Activated CD4-positive, alpha-beta memory T cell treated with anti-CD3 and anti-CD28 coated beads for 36 hours (primary cell): Measurements from ENCODE around the gene SOWAHA. TPM values are rescaled to one million over a fixed set of nuclear protein-coding genes. Genes with fewer than 3 reads are reported as not detected.

Source experiments
- CTCF ChIA-PET: fragments of 350-600 bp; sonication (Branson Sonifier 250); formaldehyde crosslinking; loops from one replicate; lab custom pipeline; 2021; ENCODE audit warnings: antibody characterized with exemption, inconsistent platforms; lab: Charles Lee
- POLR2A ChIA-PET: fragments of 350-600 bp; sonication (Branson Sonifier 250); formaldehyde crosslinking; loops from one replicate; lab custom pipeline; 2021; ENCODE audit warnings: antibody characterized with exemption; lab: Charles Lee
- DNase-seq: peaks from one replicate; pipeline ENCODE4 v3.0.0-alpha.2; 2020
- H3K27ac Mint-ChIP-seq: one replicate; pipeline ENCODE4 v1.8.0; 2021; ENCODE audit warnings: mixed read lengths
- H3K27me3 Mint-ChIP-seq: one replicate; pipeline ENCODE4 v1.8.0; 2021; ENCODE audit warnings: mixed read lengths
- H3K36me3 Mint-ChIP-seq: one replicate; pipeline ENCODE4 v1.8.0; 2021; ENCODE audit warnings: mixed read lengths
- H3K4me1 Mint-ChIP-seq: one replicate; pipeline ENCODE4 v1.8.0; 2021; ENCODE audit warnings: low read depth, mixed read lengths
- H3K4me3 Mint-ChIP-seq: one replicate; pipeline ENCODE4 v1.8.0; 2021; ENCODE audit warnings: mild to moderate bottlenecking, mixed read lengths
- H3K9me3 Mint-ChIP-seq: one replicate; pipeline ENCODE4 v1.8.0; 2021; ENCODE audit warnings: mixed read lengths
- intact Hi-C: fragments of 100-400 bp; cut with micrococcal nuclease; formaldehyde crosslinking; loops from one replicate; pipeline ENCODE4 v1.15.1; 2023
- total RNA-seq, 2 experiments: library from RNA; stranded (reverse); gene quantifications; one replicate each; pipeline ENCODE4 v1.2.3, GENCODE V29; 2021

The SOWAHA gene
- total RNA-seq = not detected

- CTCF ChIA-PET = interaction anchor here (2.2 kb wide), 1 partner anchor 11 kb away, joined by 4 read pairs; no protein-coding TSS in a partner anchor
- H3K27ac Mint-ChIP-seq = no peak within 1 kb of the TSS
- peaks cover 34% of the 10 kb centered on the region for H3K27me3 Mint-ChIP-seq
- peak within 1 kb of the TSS; percentile 63 for H3K4me3 Mint-ChIP-seq
- DNase-seq = no peak
- POLR2A ChIA-PET = no interaction called here
- intact Hi-C loops = no loop called here
- peaks cover 2% of the 10 kb centered on the region for H3K36me3 Mint-ChIP-seq
- peaks cover 12% of the 10 kb centered on the region for H3K4me1 Mint-ChIP-seq
- H3K9me3 Mint-ChIP-seq = no peaks in the 10 kb centered on the region
Observed at GRCh38 chr5:132812781-132813598, at the start of gene SOWAHA. Gene SOWAHA (plus strand): TSS chr5:132813302. CDS start chr5:132813622, 320 bp downstream.

- Mint-ChIP-seq H3K4me1 (no peaks in the 10 kb centered on the region), H3K27me3 (no peaks in the 10 kb centered on the region), H3K4me3 (no peak overlapping the region), H3K27ac (no peak overlapping the region), H3K36me3 (peaks cover 9% of the 10 kb centered on the region), H3K9me3 (no peaks in the 10 kb centered on the region)
- ChIA-PET POLR2A (interaction anchor here (1.3 kb wide), 1 partner anchor 9 kb away, joined by 3 read pairs; no protein-coding TSS in a partner anchor), CTCF (no interaction called here)
- intact Hi-C loops = no loop called here
- DNase-seq = no peak
Observed at GRCh38 chr5:132764051-132764450, 49.1 kb upstream of the SOWAHA start.

GRCh38 chr5:132764671-132765238, 48.3 kb upstream of the SOWAHA start:
- no peaks in the 10 kb centered on the region for H3K9me3 Mint-ChIP-seq
- no peak overlapping the region for H3K4me3 Mint-ChIP-seq
- POLR2A ChIA-PET = no interaction called here
- no peak for DNase-seq
- no peaks in the 10 kb centered on the region for H3K27me3 Mint-ChIP-seq
- CTCF ChIA-PET = no interaction called here
- intact Hi-C loops = no loop called here
- peaks cover 9% of the 10 kb centered on the region for H3K36me3 Mint-ChIP-seq
- no peak overlapping the region for H3K27ac Mint-ChIP-seq
- H3K4me1 Mint-ChIP-seq = no peaks in the 10 kb centered on the region

GRCh38 chr5:132765311-132766019, 47.6 kb upstream of the SOWAHA start:
- Mint-ChIP-seq H3K27me3 (no peaks in the 10 kb centered on the region), H3K27ac (no peak overlapping the region), H3K9me3 (no peaks in the 10 kb centered on the region), H3K36me3 (peaks cover 9% of the 10 kb centered on the region), H3K4me3 (no peak overlapping the region), H3K4me1 (no peaks in the 10 kb centered on the region)
- intact Hi-C loops = no loop called here
- DNase-seq = no peak
- ChIA-PET CTCF (no interaction called here), POLR2A (no interaction called here)

GRCh38 chr5:132766020-132766805, 46.9 kb upstream of the SOWAHA start:
- H3K4me1 Mint-ChIP-seq = no peaks in the 10 kb centered on the region
- no peaks in the 10 kb centered on the region for H3K27me3 Mint-ChIP-seq
- peaks cover 9% of the 10 kb centered on the region for H3K36me3 Mint-ChIP-seq
- intact Hi-C loops = no loop called here
- no peak overlapping the region for H3K27ac Mint-ChIP-seq
- ChIA-PET CTCF (no interaction called here), POLR2A (no interaction called here)
- no peaks in the 10 kb centered on the region for H3K9me3 Mint-ChIP-seq
- H3K4me3 Mint-ChIP-seq = no peak overlapping the region
- no peak for DNase-seq

GRCh38 chr5:132766806-132767055, 46.4 kb upstream of the SOWAHA start:
- ChIA-PET POLR2A (interaction anchor here (0.5 kb wide), 1 partner anchor 287 kb away, joined by 3 read pairs; no protein-coding TSS in a partner anchor), CTCF (no interaction called here)
- H3K27me3 Mint-ChIP-seq = no peaks in the 10 kb centered on the region
- no peak overlapping the region for H3K4me3 Mint-ChIP-seq
- no peaks in the 10 kb centered on the region for H3K9me3 Mint-ChIP-seq
- H3K27ac Mint-ChIP-seq = no peak overlapping the region
- H3K4me1 Mint-ChIP-seq = no peaks in the 10 kb centered on the region
- no peak for DNase-seq
- H3K36me3 Mint-ChIP-seq = peaks cover 9% of the 10 kb centered on the region
- intact Hi-C loops = no loop called here

GRCh38 chr5:132767150-132767549, 46.0 kb upstream of the SOWAHA start:
- CTCF ChIA-PET = no interaction called here
- no peaks in the 10 kb centered on the region for H3K4me1 Mint-ChIP-seq
- DNase-seq = no peak
- H3K9me3 Mint-ChIP-seq = no peaks in the 10 kb centered on the region
- H3K27ac Mint-ChIP-seq = no peak overlapping the region
- POLR2A ChIA-PET = interaction anchor here (0.5 to 0.6 kb wide), 2 partner anchors 57 to 287 kb away, joined by 3 read pairs; no protein-coding TSS in a partner anchor
- peaks cover 9% of the 10 kb centered on the region for H3K36me3 Mint-ChIP-seq
- no peak overlapping the region for H3K4me3 Mint-ChIP-seq
- intact Hi-C loops = no loop called here
- H3K27me3 Mint-ChIP-seq = no peaks in the 10 kb centered on the region

- H3K4me3 Mint-ChIP-seq = no peak overlapping the region
- H3K27me3 Mint-ChIP-seq = no peaks in the 10 kb centered on the region
- peaks cover 5% of the 10 kb centered on the region for H3K36me3 Mint-ChIP-seq
- no peak overlapping the region for H3K27ac Mint-ChIP-seq
- DNase-seq = no peak
- ChIA-PET POLR2A (no interaction called here), CTCF (interaction anchor here (1.0 kb wide), 1 partner anchor 51 kb away, joined by 4 read pairs; no protein-coding TSS in a partner anchor)
- no peaks in the 10 kb centered on the region for H3K9me3 Mint-ChIP-seq
- intact Hi-C loops = no loop called here
- no peaks in the 10 kb centered on the region for H3K4me1 Mint-ChIP-seq
Observed at GRCh38 chr5:132768485-132768868, 44.6 kb upstream of the SOWAHA start.

- no peak for DNase-seq
- no peaks in the 10 kb centered on the region for H3K27me3 Mint-ChIP-seq
- no peak overlapping the region for H3K27ac Mint-ChIP-seq
- H3K9me3 Mint-ChIP-seq = no peaks in the 10 kb centered on the region
- no peak overlapping the region for H3K4me3 Mint-ChIP-seq
- no peaks in the 10 kb centered on the region for H3K4me1 Mint-ChIP-seq
- intact Hi-C loops = no loop called here
- no peaks in the 10 kb centered on the region for H3K36me3 Mint-ChIP-seq
- POLR2A ChIA-PET = no interaction called here
- CTCF ChIA-PET = no interaction called here
Observed at GRCh38 chr5:132770476-132771159, 42.5 kb upstream of the SOWAHA start.

GRCh38 chr5:132771503-132771998, 41.6 kb upstream of the SOWAHA start:
- no peak for DNase-seq
- Mint-ChIP-seq H3K27ac (no peak overlapping the region), H3K36me3 (no peaks in the 10 kb centered on the region), H3K9me3 (no peaks in the 10 kb centered on the region), H3K4me1 (peaks cover 2% of the 10 kb centered on the region), H3K27me3 (no peaks in the 10 kb centered on the region), H3K4me3 (no peak overlapping the region)
- ChIA-PET POLR2A (no interaction called here), CTCF (no interaction called here)
- intact Hi-C loops = no loop called here

GRCh38 chr5:132772291-132773070, 40.6 kb upstream of the SOWAHA start:
- Mint-ChIP-seq H3K4me3 (no peak overlapping the region), H3K4me1 (peaks cover 2% of the 10 kb centered on the region), H3K27ac (no peak overlapping the region), H3K9me3 (no peaks in the 10 kb centered on the region), H3K27me3 (no peaks in the 10 kb centered on the region), H3K36me3 (no peaks in the 10 kb centered on the region)
- ChIA-PET CTCF (no interaction called here), POLR2A (no interaction called here)
- intact Hi-C loops = no loop called here
- no peak for DNase-seq
